H1 (cell line): ENCODE measurements around the gene SLC6A19. TPM values are rescaled to one million over a fixed set of nuclear protein-coding genes. Genes with fewer than 3 reads are reported as not detected.

Experiments used
- CTCF ChIA-PET: fragments of 300-600 bp; sonication (Branson Sonifier 250); formaldehyde crosslinking; loops from one replicate; lab custom pipeline; 2021; ENCODE audit not compliant: partially characterized antibody; lab: Charles Lee
- POLR2A ChIA-PET: fragments of 300-600 bp; sonication (Branson Sonifier 250); formaldehyde crosslinking; loops from one replicate; lab custom pipeline; 2021; ENCODE audit warnings: inconsistent platforms; ENCODE audit not compliant: partially characterized antibody; lab: Charles Lee
- DNase-seq, 2 experiments: peaks; one replicate each; pipeline versions ENCODE4 v3.0.0 to v3.0.0-alpha.2; 2010 to 2022; ENCODE audit warnings: low spot score in 2 of 2, low read depth in 1 of 2, mixed read lengths in 1 of 2
- FAIRE-seq: peaks from 2 replicates; lab custom pipeline; 2011; peaks lifted over from hg19 to GRCh38; lab: Jason Lieb, UNC
- H2AFZ ChIP-seq: 2 replicates; pipeline ENCODE4 v1.8.1; 2012; ENCODE audit warnings: low read length, inconsistent platforms
- H2AK5ac ChIP-seq: 2 replicates; pipeline ENCODE4 v1.6.1; 2013; ENCODE audit warnings: low read depth, low read length
- H2BK120ac ChIP-seq: replicated peaks from 2 replicates; pipeline ENCODE3; 2013; ENCODE audit warnings: low read depth, low read length, inconsistent platforms
- H2BK12ac ChIP-seq: 2 replicates; pipeline ENCODE4 v1.6.1; 2013; ENCODE audit warnings: low read depth, low read length
- H2BK15ac ChIP-seq: 2 replicates; pipeline ENCODE4 v1.6.1; 2013; ENCODE audit warnings: low read length
- H2BK20ac ChIP-seq: 2 replicates; pipeline ENCODE4 v1.6.1; 2013; ENCODE audit warnings: low read length
- H2BK5ac ChIP-seq: 2 replicates; pipeline ENCODE4 v1.6.1; 2013; ENCODE audit warnings: low read depth, low read length
- H3K14ac ChIP-seq: 2 replicates; pipeline ENCODE4 v1.6.1; 2013; ENCODE audit warnings: inconsistent platforms; ENCODE audit not compliant: insufficient read length
- H3K18ac ChIP-seq: 2 replicates; pipeline ENCODE4 v1.6.1; 2013; ENCODE audit warnings: low read length; ENCODE audit errors: extremely low read depth
- H3K23ac ChIP-seq: 2 replicates; pipeline ENCODE4 v1.6.1; 2013; ENCODE audit warnings: inconsistent platforms; ENCODE audit not compliant: insufficient read length
- H3K23me2 ChIP-seq: 2 replicates; pipeline ENCODE4 v1.6.1; 2013; ENCODE audit warnings: low read depth, low read length
- H3K27ac ChIP-seq: 2 replicates; pipeline ENCODE4 v1.6.1; 2011; ENCODE audit warnings: low read depth, low read length, inconsistent platforms
- H3K27me3 ChIP-seq, 4 experiments: replicated peaks in 1 of 4; 1 replicate in 1 of 4; 2 replicates in 3 of 4; pipeline versions ENCODE4 v1.6.1 to v1.8.1; 2011 to 2013; ENCODE audit warnings: low read length in 3 of 4, mild to moderate bottlenecking in 3 of 4, inconsistent platforms in 2 of 4, mixed read lengths in 2 of 4, moderate library complexity in 1 of 4; ENCODE audit not compliant: control insufficient read depth in 3 of 4, insufficient read depth in 3 of 4; ENCODE audit errors: extremely low read depth in 1 of 4
- H3K36me3 ChIP-seq, 4 experiments: 2 replicates each; pipeline versions ENCODE4 v1.6.1 to v1.8.1; 2011 to 2013; ENCODE audit warnings: mild to moderate bottlenecking in 4 of 4, low read length in 3 of 4, moderate library complexity in 2 of 4, control low read depth in 1 of 4, inconsistent platforms in 1 of 4; ENCODE audit not compliant: insufficient read depth in 4 of 4, control insufficient read depth in 2 of 4
- H3K4ac ChIP-seq: replicated peaks from 2 replicates; pipeline ENCODE3; 2013; ENCODE audit warnings: low read length, low read depth, mixed read lengths, inconsistent platforms; ENCODE audit not compliant: insufficient read length
- H3K4me1 ChIP-seq, 4 experiments: replicated peaks in 1 of 4; 1 replicate in 1 of 4; 2 replicates in 3 of 4; pipeline versions ENCODE4 v1.6.1 to v1.8.1; 2011 to 2013; ENCODE audit warnings: low read length in 3 of 4, inconsistent platforms in 2 of 4, mixed read lengths in 1 of 4; ENCODE audit not compliant: insufficient read depth in 4 of 4, control insufficient read depth in 3 of 4
- H3K4me2 ChIP-seq, 2 experiments: 2 replicates each; pipeline versions ENCODE4 v1.6.1 to v1.8.1; 2011 to 2013; ENCODE audit warnings: low read depth in 2 of 2, low read length in 2 of 2, control low read depth in 1 of 2, inconsistent platforms in 1 of 2, mild to moderate bottlenecking in 1 of 2; ENCODE audit not compliant: insufficient read depth in 1 of 2
- H3K4me3 ChIP-seq, 4 experiments: fragments of 200-600, 300-600 bp in 1 of 4; sonication (generic), shearing (Covaris generic), sonication (Bioruptor Twin) in 1 of 4; 2 replicates each; pipeline versions ENCODE4 v1.5.1 to v1.8.1; 2011 to 2016; ENCODE audit warnings: low read length in 4 of 4, low read depth in 3 of 4, control low read depth in 2 of 4, inconsistent platforms in 2 of 4, mild to moderate bottlenecking in 2 of 4, mixed read lengths in 1 of 4, moderate library complexity in 1 of 4; ENCODE audit not compliant: insufficient read depth in 2 of 4; ENCODE audit errors: extremely low read depth in 1 of 4
- H3K56ac ChIP-seq: replicated peaks from 2 replicates; pipeline ENCODE3; 2013; ENCODE audit warnings: low read depth, mild to moderate bottlenecking, mixed read lengths, low read length, inconsistent platforms; ENCODE audit not compliant: insufficient read length
- H3K79me1 ChIP-seq: 2 replicates; pipeline ENCODE4 v1.6.1; 2013; ENCODE audit warnings: low read depth, low read length, control low read depth
- H3K79me2 ChIP-seq, 2 experiments: 2 replicates each; pipeline versions ENCODE4 v1.6.1 to v1.8.1; 2012 to 2013; ENCODE audit warnings: low read length in 2 of 2, mild to moderate bottlenecking in 2 of 2, inconsistent platforms in 1 of 2; ENCODE audit not compliant: insufficient read depth in 2 of 2, control insufficient read depth in 1 of 2
- H3K9ac ChIP-seq, 4 experiments: replicated peaks in 1 of 4; 1 replicate in 1 of 4; 2 replicates in 3 of 4; pipeline versions ENCODE4 v1.6.1 to v1.8.1; 2011 to 2013; ENCODE audit warnings: low read depth in 3 of 4, low read length in 3 of 4, control low read depth in 2 of 4, mild to moderate bottlenecking in 2 of 4, moderate library complexity in 2 of 4, inconsistent platforms in 1 of 4; ENCODE audit errors: extremely low read depth in 1 of 4
- H3K9me3 ChIP-seq, 2 experiments: 2 replicates each; pipeline versions ENCODE4 v1.6.1 to v1.8.1; 2012 to 2013; ENCODE audit warnings: mild to moderate bottlenecking in 2 of 2, moderate library complexity in 2 of 2, control low read depth in 1 of 2, inconsistent platforms in 1 of 2, low read depth in 1 of 2, low read length in 1 of 2, mixed read lengths in 1 of 2; ENCODE audit not compliant: insufficient read depth in 2 of 2
- H4K20me1 ChIP-seq, 2 experiments: replicated peaks in 1 of 2; 2 replicates each; pipeline versions ENCODE3 to v1.8.1; 2011 to 2013; ENCODE audit warnings: inconsistent platforms in 2 of 2, low read length in 2 of 2, mild to moderate bottlenecking in 1 of 2; ENCODE audit not compliant: insufficient read depth in 2 of 2, control insufficient read depth in 1 of 2
- H4K5ac ChIP-seq: 2 replicates; pipeline ENCODE4 v1.6.1; 2013; ENCODE audit warnings: low read length, low read depth, mixed read lengths, inconsistent platforms; ENCODE audit not compliant: insufficient read length
- H4K8ac ChIP-seq: 2 replicates; pipeline ENCODE4 v1.8.0; 2013; ENCODE audit warnings: mild to moderate bottlenecking, moderate library complexity, low read length, inconsistent platforms; ENCODE audit not compliant: insufficient read depth; ENCODE audit errors: extremely low read depth
- H4K91ac ChIP-seq: replicated peaks from 2 replicates; pipeline ENCODE3; 2013; ENCODE audit warnings: low read length, mixed read lengths, inconsistent platforms; ENCODE audit not compliant: insufficient read length
- ATF2 ChIP-seq: IDR thresholded peaks from 2 replicates; pipeline ENCODE4 v1.6.1; 2012; ENCODE audit warnings: low read length, inconsistent platforms
- BRCA1 ChIP-seq: IDR thresholded peaks from 2 replicates; pipeline ENCODE4 v1.6.1; 2012; ENCODE audit warnings: low read depth, low read length, improper control_type of control experiment
- CBX8 ChIP-seq: fragments of 300-800, 300-1000 bp; sonication (generic); IDR thresholded peaks from 2 replicates; pipeline ENCODE4 v1.7.1; 2016; ENCODE audit warnings: low read depth, low read length, borderline replicate concordance
- CEBPB ChIP-seq: IDR thresholded peaks from 2 replicates; pipeline ENCODE4 v1.6.1; 2012; ENCODE audit warnings: low read depth, low read length
- GTF2F1 ChIP-seq: IDR thresholded peaks from 2 replicates; pipeline ENCODE4 v1.6.1; 2012; ENCODE audit warnings: low read depth, low read length, improper control_type of control experiment, borderline replicate concordance
- JUN ChIP-seq: IDR thresholded peaks from 2 replicates; pipeline ENCODE4 v1.6.1; 2011; ENCODE audit warnings: low read depth, mild to moderate bottlenecking, improper control_type of control experiment, low read length
- KDM5A ChIP-seq: fragments of 200-600 bp; IDR thresholded peaks from 2 replicates; pipeline ENCODE4 v1.7.1; 2012; ENCODE audit warnings: mild to moderate bottlenecking, low read length, inconsistent platforms, mixed read lengths
- MAX ChIP-seq: IDR thresholded peaks from 2 replicates; pipeline ENCODE4 v1.6.1; 2012; ENCODE audit warnings: inconsistent platforms
- NANOG ChIP-seq: IDR thresholded peaks from 2 replicates; pipeline ENCODE4 v1.6.1; 2011; ENCODE audit warnings: low read length, low read depth, mild to moderate bottlenecking, inconsistent platforms; ENCODE audit not compliant: insufficient read depth, poor library complexity, severe bottlenecking
- TAF1 ChIP-seq: IDR thresholded peaks from 2 replicates; pipeline ENCODE4 v1.6.1; 2011; ENCODE audit warnings: mild to moderate bottlenecking, low read depth, low read length
- TEAD4 ChIP-seq: IDR thresholded peaks from 2 replicates; pipeline ENCODE4 v1.6.1; 2012; ENCODE audit warnings: low read depth, low read length, inconsistent platforms, mixed read lengths
- WGBS, 2 experiments: shearing (Covaris generic) in 1 of 2; methylation state at CpG; one replicate each; pipeline versions ENCODE4 v1.1.6 to v1.1.7; 2013 to 2015; ENCODE audit warnings: low lambda C conversion rate in 2 of 2, mixed read lengths in 2 of 2, inconsistent platforms in 1 of 2, low coverage in 1 of 2, missing lambda C conversion rate in 1 of 2; ENCODE audit not compliant: insufficient replicate concordance in 2 of 2, insufficient coverage in 1 of 2, insufficient read length in 1 of 2; ENCODE audit errors: extremely low coverage in 1 of 2, missing lambda C conversion rate in 1 of 2; 5-methylcytosine and 5-hydroxymethylcytosine counted together
- polyA plus RNA-seq, 7 experiments: library from polyadenylated mRNA; depleted of rRNA in 3 of 7; stranded (reverse) in 5 of 7; unstranded in 2 of 7; fragments of >200 nt in 5 of 7; fragments of 200-250 nt in 2 of 7; gene quantifications; 1 replicate in 5 of 7; 2 replicates in 1 of 7; 4 replicates in 1 of 7; pipeline versions ENCODE4 v1.2.1 to v1.2.3, GENCODE V29; 2011 to 2013; ENCODE audit warnings: missing spikeins in 2 of 7, mixed read lengths in 2 of 7
- total RNA-seq: library from RNA; stranded (reverse); fragmentation: NEBNext Ultra II Directional; extraction: Animal tissue kit (Norgen Biotek cat#: 25700); gene quantifications from 2 replicates; pipeline ENCODE4 v1.2.1, GENCODE V29; 2021

Gene SLC6A19
- total and polyA plus RNA-seq, 2 of the 8 experiments (the other 6 are each of a cell fraction or from before 2014, with no cell fraction given) = 0.02 TPM; not detected in 1

GRCh38 chr5:1239505-1240251 lies 38.3 kb downstream of the SLC6A19 start:
- no peak overlapping the region for H2BK20ac ChIP-seq
- H2BK15ac ChIP-seq = no peak overlapping the region
- no peak overlapping the region for H4K5ac ChIP-seq
- H3K56ac ChIP-seq = no peak overlapping the region
- CTCF ChIA-PET = interaction anchor here (0.6 to 1.6 kb wide), 2 partner anchors 9 to 256 kb away, joined by 3 to 8 read pairs; no protein-coding TSS in a partner anchor
- no peak overlapping the region for H2AFZ ChIP-seq
- H3K23ac ChIP-seq = no peak overlapping the region
- no peaks in the 10 kb centered on the region for H3K79me2 ChIP-seq
- H4K8ac ChIP-seq = no peak overlapping the region
- no peak overlapping the region for H2BK12ac ChIP-seq
- H3K14ac ChIP-seq = no peak overlapping the region
- 0 out of 2 replicates have a peak overlapping the region, but pooled peaks have one; percentile 39 for H2BK5ac ChIP-seq
- no peak overlapping the region for H3K4ac ChIP-seq
- H4K91ac ChIP-seq = no peak overlapping the region
- no peaks in the 10 kb centered on the region for H3K23me2 ChIP-seq
- no peak overlapping the region for H2BK120ac ChIP-seq
- H3K4me3 ChIP-seq = no peak overlapping the region
- no peak overlapping the region for H2AK5ac ChIP-seq
- no peak overlapping the region for H3K18ac ChIP-seq
- no peaks in the 10 kb centered on the region for H3K36me3 ChIP-seq
- FAIRE-seq (no peak), DNase-seq (no peak)
- H3K27ac ChIP-seq = no peak overlapping the region
- POLR2A ChIA-PET = no interaction called here
- H3K9ac ChIP-seq = no peak overlapping the region
- H3K4me2 ChIP-seq = no peak overlapping the region
- peaks cover 0 to 4% of the 10 kb centered on the region in 2 experiments for H4K20me1 ChIP-seq
- WGBS, 2 experiments = 92% methylated on average over 22 of the region's 22 CpGs; no CpG with 5 or more reads in 1 of the 2 experiments
- peaks cover 9 to 11% of the 10 kb centered on the region in 2 experiments; a peak in 2 of 4 replicates for H3K9me3 ChIP-seq
- no peaks in the 10 kb centered on the region for H3K79me1 ChIP-seq
- peaks cover 0 to 4% (median under 1%) of the 10 kb centered on the region in 4 experiments; a peak in 3 of 7 replicates for H3K4me1 ChIP-seq
- no peaks in the 10 kb centered on the region for H3K27me3 ChIP-seq
- TF ChIP-seq TAF1 (no peak), ATF2 (no peak), BRCA1 (no peak), MAX (no peak), KDM5A (no peak), JUN (no peak), NANOG (no peak), TEAD4 (no peak), GTF2F1 (no peak), CEBPB (no peak), CBX8 (no peak)
